Measurements from ENCODE around the gene VPS37D.
A peak's percentile ranks its signal among the peaks of the same experiment; 100 is the strongest.

The VPS37D gene

GRCh38 chr7:73633844-73634243 lies 33.8 kb upstream of the VPS37D start (continued):
- TF ChIP-seq PBX3 (CRISPR knock-in tag; IDR thresholded peaks at IDR 0.05) (no peak), ZNF423 (tag by site-specific recombination; IDR thresholded peaks at IDR 0.05) (no peak)

GRCh38 chr7:73635428-73636200 lies 32.0 kb upstream of the VPS37D start:
- POLR2A ChIA-PET = interaction anchor here (0.6 to 1.3 kb wide), 4 partner anchors 11 to 57 kb away, joined by 3 to 7 read pairs (median 4); partner anchors contain the start of genes BUD23, DNAJC30, MLXIPL and TBL2

GRCh38 chr7:73638911-73639310 lies 28.7 kb upstream of the VPS37D start:
- no peaks in the 10 kb centered on the region for H3K36me3 ChIP-seq (ENCODE audit: control insufficient read depth in 2 of 2, insufficient read depth in 1 of 2, low read length in 2 of 2)
- ChIA-PET POLR2A (interaction anchor here (0.6 kb wide), 1 partner anchor 17 kb away, joined by 5 read pairs; no protein-coding TSS in a partner anchor), CTCF (no interaction called here)
- TF ChIP-seq ZNF660 (tag by site-specific recombination; IDR thresholded peaks at IDR 0.05) (no peak), ZBTB11 (tag by site-specific recombination; conservative IDR thresholded peaks at IDR 0.05; ENCODE audit: low read depth) (0 out of 2 replicates have a peak, but pooled peaks have one; percentile 11)
- H3K4me1 ChIP-seq (ENCODE audit: control insufficient read depth, insufficient read depth, low read length) = 0 out of 2 replicates have a peak, but pooled peaks cover 2% of the 10 kb centered on the region
- no peaks in the 10 kb centered on the region for H3K9me3 ChIP-seq (ENCODE audit: control insufficient read depth, insufficient read depth, low read depth, low read length)
- no peak overlapping the region for H3K4me3 ChIP-seq (ENCODE audit: low read depth, low read length)
- H3K27ac ChIP-seq (ENCODE audit: extremely low read depth, low read depth, low read length) = no peak overlapping the region

More at GRCh38 chr7:73635428-73636200, 32.0 kb upstream of the VPS37D start:
- no peaks in the 10 kb centered on the region for H3K36me3 ChIP-seq (ENCODE audit: control insufficient read depth in 2 of 2, insufficient read depth in 1 of 2, low read length in 2 of 2)
- TF ChIP-seq ZBTB17 (tag by site-specific recombination; IDR thresholded peaks at IDR 0.05) = peak; percentile 56; the same call in 1 of the 2 replicates
- TF ChIP-seq EGR2 (tag by site-specific recombination; IDR thresholded peaks at IDR 0.05; ENCODE audit: low read depth) = peak; percentile 83
- TF ChIP-seq ZFHX2 (tag by site-specific recombination; conservative IDR thresholded peaks at IDR 0.05) = peak; percentile 72
- peak; percentile 99 for TF ChIP-seq ZNF366 (tag by site-specific recombination; conservative IDR thresholded peaks at IDR 0.05)
- no peak for TF ChIP-seq ZNF548 (tag by site-specific recombination; IDR thresholded peaks at IDR 0.05)
- no peak overlapping the region for H3K27ac ChIP-seq (ENCODE audit: extremely low read depth, low read depth, low read length)
- H3K4me1 ChIP-seq (ENCODE audit: control insufficient read depth, insufficient read depth, low read length) = 0 out of 2 replicates have a peak, but pooled peaks cover 2% of the 10 kb centered on the region
- H3K9me3 ChIP-seq (ENCODE audit: control insufficient read depth, insufficient read depth, low read depth, low read length) = no peaks in the 10 kb centered on the region
- CTCF ChIA-PET = interaction anchor here (1.0 kb wide), 1 partner anchor 23 kb away, joined by 6 read pairs; no protein-coding TSS in a partner anchor
- no peak overlapping the region for H3K4me3 ChIP-seq (ENCODE audit: low read depth, low read length)

- ChIA-PET CTCF (interaction anchor here (0.8 kb wide), 1 partner anchor 36 kb away, joined by 3 read pairs; no protein-coding TSS in a partner anchor), POLR2A (no interaction called here)
- Histone ChIP-seq H3K4me3 (ENCODE audit: low read depth, low read length) (no peak overlapping the region), H3K27ac (ENCODE audit: extremely low read depth, low read depth, low read length) (no peak overlapping the region), H3K36me3 (ENCODE audit: control insufficient read depth in 2 of 2, insufficient read depth in 1 of 2, low read length in 2 of 2) (no peaks in the 10 kb centered on the region), H3K4me1 (ENCODE audit: control insufficient read depth, insufficient read depth, low read length) (no peaks in the 10 kb centered on the region), H3K9me3 (ENCODE audit: control insufficient read depth, insufficient read depth, low read depth, low read length) (no peaks in the 10 kb centered on the region)
- TF ChIP-seq ZNF513 (tag by site-specific recombination; IDR thresholded peaks at IDR 0.05) = no peak
- no peak for TF ChIP-seq ZNF416 (tag by site-specific recombination; IDR thresholded peaks at IDR 0.05)
- TF ChIP-seq ZNF792 (tag by site-specific recombination; IDR thresholded peaks at IDR 0.05) = no peak
- TF ChIP-seq BCL11A (tag by site-specific recombination; IDR thresholded peaks at IDR 0.05; ENCODE audit: low read depth) = no peak
- no peak for TF ChIP-seq ZNF350 (tag by site-specific recombination; IDR thresholded peaks at IDR 0.05)
- no peak for TF ChIP-seq ZNF121 (tag by site-specific recombination; IDR thresholded peaks at IDR 0.05)
- TF ChIP-seq ZNF24 (tag by site-specific recombination; IDR thresholded peaks at IDR 0.05) = no peak
Measured at GRCh38 chr7:73642834-73643233, 24.8 kb upstream of the VPS37D start.

Data from HEK293 (cell line).